GM21717 (cell line): ENCODE data around the gene FAM20A.

Experiments used
- ATAC-seq: cut with Tn5 transposase; IDR thresholded peaks from one replicate; pipeline ENCODE4 v1.9.1; 2021; ENCODE audit warnings: mild to moderate bottlenecking, moderate library complexity; ENCODE audit not compliant: unreplicated experiment

FAM20A gene

GRCh38 chr17:68610554-68610953, 9.4 kb upstream of the FAM20A start:
- ATAC-seq, result no peak

GRCh38 chr17:68608515-68609130, 7.5 kb upstream of the FAM20A start:
- no peak for ATAC-seq

GRCh38 chr17:68606451-68607307, 5.5 kb upstream of the FAM20A start:
- no peak for ATAC-seq

GRCh38 chr17:68605914-68606313, 4.7 kb upstream of the FAM20A start:
- ATAC-seq, result no peak

- no peak for ATAC-seq
Measured at GRCh38 chr17:68603656-68604055, 2.5 kb upstream of the FAM20A start.

GRCh38 chr17:68603027-68603426, 1.9 kb upstream of the FAM20A start:
- ATAC-seq, result no peak

GRCh38 chr17:68602289-68602688, 1.1 kb upstream of the FAM20A start:
- no peak for ATAC-seq

GRCh38 chr17:68601565-68602288, 560 bp upstream of the FAM20A start:
- no peak for ATAC-seq

GRCh38 chr17:68600067-68600930, 868 bp downstream of the FAM20A start:
- ATAC-seq, result no peak

- ATAC-seq, result no peak
Measured at GRCh38 chr17:68599552-68600066, 1.6 kb downstream of the FAM20A start.

- ATAC-seq, result no peak
Measured at GRCh38 chr17:68599091-68599490, 2.1 kb downstream of the FAM20A start.

GRCh38 chr17:68598545-68598961, 2.6 kb downstream of the FAM20A start:
- ATAC-seq, result no peak

- ATAC-seq, result no peak
Measured at GRCh38 chr17:68598074-68598473, 3.1 kb downstream of the FAM20A start.

GRCh38 chr17:68596411-68596945, 4.7 kb downstream of the FAM20A start:
- ATAC-seq, result no peak

- ATAC-seq, result no peak
Measured at GRCh38 chr17:68595986-68596385, 5.2 kb downstream of the FAM20A start.

- ATAC-seq, result no peak
Measured at GRCh38 chr17:68595496-68595895, 5.7 kb downstream of the FAM20A start.

- no peak for ATAC-seq
Measured at GRCh38 chr17:68594552-68594951, 6.6 kb downstream of the FAM20A start.

GRCh38 chr17:68592682-68593641, 8.2 kb downstream of the FAM20A start:
- ATAC-seq, result no peak

GRCh38 chr17:68592009-68592408, 9.2 kb downstream of the FAM20A start:
- ATAC-seq, result no peak
